Measurements from ENCODE around the gene RAB40C.

DNA sequence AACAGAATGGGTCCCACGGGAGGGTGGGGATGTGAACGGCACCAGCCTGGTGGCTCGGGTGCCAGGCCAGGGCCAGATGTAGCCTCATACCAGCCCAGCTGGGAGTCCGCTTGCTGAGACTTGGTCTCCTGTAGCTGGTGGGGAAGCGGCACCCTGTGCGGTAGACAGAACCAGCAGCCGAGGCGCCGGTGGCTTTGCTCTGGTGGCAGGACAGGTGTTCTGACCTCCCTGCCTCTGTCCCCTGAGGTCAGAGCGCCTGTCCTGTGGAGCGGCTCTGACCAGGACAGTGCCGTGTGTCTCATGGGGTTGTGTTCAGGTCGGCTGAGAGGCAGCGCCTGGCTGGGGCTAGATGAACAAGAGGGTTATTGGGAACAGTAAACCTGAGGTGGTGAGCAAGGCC is 20.1 kb downstream of the RAB40C start:
- no peak for TF ChIP-seq CTCF (conservative IDR thresholded peaks at IDR 0.05; ENCODE audit: low read length)
- no peak for TF ChIP-seq EZH2phosphoT487 (IDR thresholded peaks at IDR 0.05; ENCODE audit: borderline replicate concordance)

Measured in Loucy (cell line).